NCI-H1930 (cell line): ENCODE data around the gene WWTR1.

Experiments used
- DNase-seq, 2 experiments: peaks; one replicate each; lab custom pipeline; 2025; lab: John Stamatoyannopoulos, UW

WWTR1 gene

GRCh38 chr3:149621218-149622005 lies 36.4 kb downstream of the WWTR1 start:
- DNase-seq, result no peak

GRCh38 chr3:149620291-149621020 lies 37.4 kb downstream of the WWTR1 start:
- DNase-seq, result no peak

- no peak for DNase-seq
Observed at GRCh38 chr3:149619136-149619535, 38.7 kb downstream of the WWTR1 start.

GRCh38 chr3:149618151-149619123 lies 39.4 kb downstream of the WWTR1 start:
- no peak for DNase-seq

GRCh38 chr3:149615731-149616221 lies 42.0 kb downstream of the WWTR1 start:
- DNase-seq, result no peak

GRCh38 chr3:149613988-149614387 lies 43.8 kb downstream of the WWTR1 start:
- no peak for DNase-seq

GRCh38 chr3:149612456-149612855 lies 45.4 kb downstream of the WWTR1 start:
- DNase-seq, result no peak

GRCh38 chr3:149611149-149611548 lies 46.7 kb downstream of the WWTR1 start:
- no peak for DNase-seq

- DNase-seq, result no peak
Observed at GRCh38 chr3:149610351-149611105, 47.3 kb downstream of the WWTR1 start.

GRCh38 chr3:149609595-149609994 lies 48.2 kb downstream of the WWTR1 start:
- DNase-seq, result no peak

- DNase-seq, result no peak
Observed at GRCh38 chr3:149608987-149609386, 48.8 kb downstream of the WWTR1 start.

GRCh38 chr3:149605902-149606301 lies 51.9 kb downstream of the WWTR1 start:
- DNase-seq, result no peak

GRCh38 chr3:149604125-149604875 lies 53.5 kb downstream of the WWTR1 start:
- DNase-seq, result no peak

- no peak for DNase-seq
Observed at GRCh38 chr3:149603126-149604074, 54.4 kb downstream of the WWTR1 start.

- no peak for DNase-seq
Observed at GRCh38 chr3:149600634-149601033, 57.2 kb downstream of the WWTR1 start.

GRCh38 chr3:149599236-149599635 lies 58.6 kb downstream of the WWTR1 start:
- no peak for DNase-seq

GRCh38 chr3:149596134-149596770 lies 61.6 kb downstream of the WWTR1 start:
- no peak for DNase-seq

- no peak for DNase-seq
Observed at GRCh38 chr3:149593418-149594160, 64.2 kb downstream of the WWTR1 start.
